Right hindlimb (tissue), 1 donor: ENCODE measurements around the gene AIG1.
"Not testable (repeated sequence)": the region's sequence is repeated elsewhere in the genome, so short reads cannot be mapped to it uniquely, and the experiment has no call there.

Experiments
- DNase-seq: peaks from one replicate; pipeline ENCODE4 v3.0.0-alpha.2; 2018

The AIG1 gene

DNA sequence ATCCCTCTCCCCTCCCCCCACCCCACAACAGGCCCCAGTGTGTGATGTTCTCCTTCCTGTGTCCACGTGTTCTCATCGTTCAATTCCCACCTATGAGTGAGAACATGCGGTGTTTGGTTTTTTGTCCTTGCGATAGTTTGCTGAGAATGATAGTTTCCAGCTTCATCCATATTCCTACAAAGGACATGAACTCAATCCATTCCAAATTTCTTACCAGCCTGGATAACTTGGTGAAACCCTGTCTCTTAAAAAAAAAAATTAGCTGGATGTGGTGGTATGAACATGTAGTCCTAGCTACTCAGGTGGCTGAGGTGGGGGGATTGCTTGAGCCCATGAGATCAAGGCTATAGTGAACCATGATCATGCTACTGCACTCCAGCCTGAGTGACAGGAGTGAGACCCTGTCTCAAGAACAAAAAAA is 107.7 kb downstream of the AIG1 start:
- DNase-seq: not testable (repeated sequence)

DNA sequence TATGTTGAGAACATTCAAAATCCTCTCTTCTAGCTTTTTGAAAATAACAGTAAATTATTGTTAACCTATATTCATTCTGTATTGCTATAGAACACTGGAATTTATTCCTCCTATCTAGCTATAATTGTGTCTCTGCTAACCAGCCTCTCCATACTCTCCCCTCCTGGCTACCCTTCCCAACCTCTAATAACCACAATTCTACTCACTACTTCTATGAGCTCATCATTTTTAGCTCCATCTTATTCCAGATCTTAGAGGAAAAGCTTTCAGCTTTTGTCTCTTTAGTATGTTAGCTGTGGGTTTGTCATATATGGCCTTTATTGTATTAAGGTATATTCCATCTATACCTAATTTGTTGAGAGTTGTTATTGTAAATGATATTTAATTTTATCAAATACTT is 108.8 kb downstream of the AIG1 start:
- no peak for DNase-seq

DNA sequence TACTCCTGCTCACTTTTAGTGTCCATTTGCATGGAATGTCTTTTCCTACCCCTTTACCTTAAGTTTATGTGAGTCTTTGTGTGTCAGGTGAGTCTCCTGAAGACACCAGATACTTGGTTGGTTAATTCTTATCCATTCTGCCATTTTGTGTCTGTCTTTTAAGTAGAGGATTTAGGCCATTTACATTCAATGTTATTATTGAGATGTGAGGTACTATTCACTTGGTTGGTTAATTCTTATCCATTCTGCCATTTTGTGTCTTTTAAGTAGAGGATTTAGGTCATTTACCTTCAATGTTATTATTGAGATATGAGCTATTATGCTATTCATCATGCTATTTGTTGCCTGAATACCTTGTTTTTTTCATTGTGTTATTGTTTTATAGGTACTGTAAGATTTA is 113.8 kb downstream of the AIG1 start:
- no peak for DNase-seq

DNA sequence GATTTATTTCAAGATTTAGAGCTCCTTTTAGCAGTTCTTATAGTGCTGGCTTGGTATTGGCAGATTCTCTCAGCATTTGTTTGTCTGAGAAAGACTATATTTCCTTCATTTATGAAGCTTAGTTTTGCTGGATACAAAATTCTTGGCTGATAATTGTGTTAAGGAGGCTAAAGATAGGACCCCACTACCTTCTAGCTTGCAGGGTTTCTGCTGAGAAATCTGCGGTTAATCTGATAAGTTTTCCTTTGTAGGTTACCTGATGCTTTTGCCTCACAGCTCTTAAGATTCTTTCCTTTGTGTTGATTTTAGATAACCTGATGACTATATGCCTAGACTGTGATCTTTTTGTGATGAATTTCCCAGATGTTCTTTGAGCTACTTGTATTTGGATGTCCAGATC is 114.3 kb downstream of the AIG1 start:
- DNase-seq: no peak

DNA sequence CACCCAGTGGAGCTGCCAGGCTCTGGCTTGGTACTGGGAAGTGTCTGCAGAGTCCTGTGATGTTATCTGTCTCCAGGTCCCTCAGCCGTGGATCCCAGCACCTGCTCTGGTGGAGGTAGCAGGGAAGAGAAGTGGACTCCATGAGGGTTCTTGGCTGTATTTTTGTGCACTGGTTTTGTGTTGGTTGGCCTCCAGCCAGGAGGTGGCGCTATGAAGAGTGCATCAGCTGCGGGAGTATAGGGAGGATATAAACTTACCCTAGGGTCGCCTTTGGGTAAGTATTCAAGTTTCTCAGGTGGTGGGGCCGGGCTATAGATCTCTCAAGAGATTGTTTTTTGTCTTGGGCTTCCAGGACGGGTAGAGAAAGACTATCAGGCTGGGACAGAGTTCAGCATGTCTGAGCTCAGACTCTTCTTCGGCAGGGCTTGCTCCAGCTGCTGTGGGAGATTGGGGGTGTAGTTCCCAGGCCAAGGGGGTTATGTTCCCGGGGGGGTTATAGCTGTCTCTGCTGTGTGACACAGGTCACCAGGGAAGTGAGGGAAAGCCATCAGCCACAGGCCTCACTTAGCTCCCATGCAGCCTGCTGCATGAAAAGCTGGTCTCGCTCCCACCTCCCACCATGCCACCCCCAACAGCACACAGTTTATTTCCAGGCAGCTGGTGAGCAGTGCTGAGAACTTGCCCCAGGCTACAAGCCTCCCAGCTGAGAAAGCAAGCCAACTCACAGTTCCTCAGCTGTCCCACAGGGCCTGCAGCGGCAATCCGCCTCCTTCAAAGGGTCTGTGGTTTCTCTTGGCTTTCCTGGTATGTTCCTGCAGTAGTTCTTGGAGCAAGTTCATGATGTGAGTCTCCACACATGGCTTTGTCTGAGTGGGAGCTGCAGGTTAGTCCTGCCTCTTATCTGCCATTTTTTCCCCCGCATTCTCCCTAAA is 115.7 kb downstream of the AIG1 start:
- no peak for DNase-seq

DNA sequence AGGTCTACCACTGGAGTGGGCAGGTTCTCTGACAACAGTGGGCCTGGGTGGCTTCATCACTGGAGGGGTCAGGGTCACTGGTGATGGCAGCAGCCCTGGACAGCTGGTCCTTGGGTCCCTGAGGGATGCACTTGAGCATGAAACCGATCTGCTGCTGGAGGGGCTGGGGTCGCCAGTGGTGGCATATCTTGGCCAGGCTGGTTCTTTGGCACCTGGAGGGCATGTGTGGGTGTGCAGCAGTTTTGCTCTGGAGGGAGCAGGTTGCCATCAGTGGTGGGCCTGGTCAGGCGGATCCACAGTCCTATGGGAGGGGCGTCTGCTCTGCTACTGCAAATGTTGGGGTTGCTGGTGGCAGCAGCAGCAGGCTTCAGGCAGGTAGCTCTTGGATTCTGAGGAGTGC is 117.0 kb downstream of the AIG1 start:
- DNase-seq: no peak

DNA sequence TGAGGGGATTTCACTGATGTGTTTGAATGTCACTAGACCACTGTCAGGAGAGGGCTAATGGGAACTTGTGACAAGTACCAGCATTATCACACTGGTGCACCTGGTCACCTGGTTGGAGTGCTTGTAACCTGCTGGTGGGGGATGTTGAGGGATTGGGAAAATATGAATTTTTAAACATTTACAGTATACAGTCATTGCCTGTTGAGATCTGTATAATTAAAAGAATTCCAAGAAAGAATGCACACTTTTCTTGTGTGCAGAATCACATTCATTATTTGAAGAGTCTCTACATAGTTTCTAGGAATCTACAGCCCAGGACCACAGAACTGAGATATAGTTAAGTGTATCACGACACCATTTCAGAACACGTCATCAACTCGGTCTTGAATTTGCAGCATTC is 118.4 kb downstream of the AIG1 start:
- no peak for DNase-seq

DNA sequence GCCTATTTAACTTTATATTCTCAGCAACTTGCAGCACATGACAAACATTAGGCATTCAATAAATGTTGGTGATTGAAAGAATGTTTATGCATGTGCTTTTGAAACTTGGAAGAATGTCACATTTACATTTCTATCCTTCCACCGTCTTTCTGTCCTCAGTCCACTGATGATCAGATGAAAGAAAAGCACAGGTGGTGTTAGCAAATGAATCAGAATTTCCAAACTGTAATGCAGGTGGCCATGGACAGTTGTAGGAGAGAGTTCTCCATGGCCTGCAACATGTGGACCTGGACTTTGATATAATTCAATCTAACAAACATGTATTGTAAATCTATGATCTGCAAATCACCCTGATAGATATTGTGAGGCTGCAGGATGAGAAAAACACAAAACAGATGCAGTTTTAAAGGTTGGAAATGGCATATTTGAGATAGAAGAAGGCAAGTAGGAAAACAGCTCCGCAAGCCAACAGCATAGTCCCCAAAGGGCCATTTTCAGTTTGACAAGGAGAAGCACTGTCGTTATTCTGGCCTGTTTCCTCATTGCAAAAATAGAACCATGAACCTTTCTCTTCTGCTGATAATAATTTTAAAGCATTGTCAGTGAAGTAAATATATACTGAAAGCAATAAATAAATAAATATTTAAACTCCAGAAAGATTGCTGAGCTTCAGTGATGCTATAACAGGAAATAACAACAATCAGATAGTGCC is 119.4 kb downstream of the AIG1 start:
- no peak for DNase-seq

DNA sequence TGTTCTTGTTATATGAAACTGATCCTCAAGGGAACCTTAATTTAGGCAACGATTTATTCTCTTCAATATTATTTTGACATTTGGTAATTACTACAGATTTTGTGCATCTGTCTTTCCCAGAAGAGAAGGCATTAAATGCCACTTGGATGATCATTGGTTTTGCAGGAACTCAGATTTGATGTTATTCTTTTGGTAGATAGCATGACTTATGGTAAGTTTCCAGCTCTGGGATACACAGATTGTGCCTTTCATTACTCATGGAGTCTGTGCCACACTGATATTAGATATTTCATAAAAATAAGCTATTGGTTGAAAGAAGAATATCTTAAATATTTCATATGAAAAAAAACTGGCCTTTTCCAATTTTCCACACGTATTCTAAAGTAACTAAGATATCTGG is 120.1 kb downstream of the AIG1 start:
- no peak for DNase-seq

DNA sequence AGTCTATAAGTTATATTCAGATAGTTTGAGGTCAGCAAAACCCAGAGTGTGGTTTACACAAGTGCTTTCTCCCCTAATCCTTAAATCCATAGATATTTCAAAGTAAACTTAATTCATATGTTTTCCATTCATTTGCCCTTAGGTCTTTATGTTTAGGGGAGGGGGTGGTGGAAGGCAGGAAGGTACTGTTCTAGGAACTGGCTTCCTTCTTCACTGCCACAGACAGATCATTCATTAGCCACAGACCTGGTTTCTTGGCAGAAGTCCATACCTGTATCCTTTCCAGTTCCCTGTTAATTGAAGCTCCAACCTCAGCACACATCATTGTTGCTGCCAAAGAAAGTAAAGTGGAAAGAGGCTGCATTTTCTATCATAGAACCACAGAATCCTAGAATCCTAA is 123.0 kb downstream of the AIG1 start:
- DNase-seq: no peak

- no peak for DNase-seq
Observed at GRCh38 chr6:143185288-143185687, 124.6 kb downstream of the AIG1 start.

DNA sequence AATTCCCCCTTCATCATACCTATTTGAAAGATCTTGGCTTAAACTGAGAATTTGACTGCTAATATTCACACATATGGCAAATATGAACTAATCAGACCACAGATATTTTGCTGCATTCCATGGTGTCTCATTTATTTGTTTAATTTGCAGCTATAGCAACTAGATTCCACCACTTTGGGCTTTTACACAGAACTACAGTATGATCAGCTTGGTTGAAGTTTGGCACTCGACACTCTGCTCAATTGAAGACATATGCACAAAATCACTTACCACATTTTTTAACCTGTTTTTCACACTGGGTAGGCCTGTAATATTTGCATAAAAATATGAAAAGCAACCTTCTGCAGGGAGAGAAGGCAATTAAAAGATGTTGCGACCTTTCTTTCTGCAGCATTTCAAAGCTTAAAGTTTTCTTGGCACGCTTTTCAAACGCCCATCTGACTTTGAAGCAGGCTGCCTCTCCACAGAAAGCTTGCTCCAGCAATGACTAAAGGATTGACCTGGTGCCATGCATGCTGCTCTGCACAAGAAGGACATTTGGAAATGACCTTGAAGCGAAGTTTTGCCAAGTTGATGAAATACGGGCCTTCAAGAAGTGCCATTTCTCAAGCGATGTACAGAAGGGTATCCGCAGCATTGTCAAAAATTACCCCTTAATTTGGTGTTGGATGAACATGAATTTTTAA is 126.7 kb downstream of the AIG1 start:
- DNase-seq: peak; percentile 64

DNA sequence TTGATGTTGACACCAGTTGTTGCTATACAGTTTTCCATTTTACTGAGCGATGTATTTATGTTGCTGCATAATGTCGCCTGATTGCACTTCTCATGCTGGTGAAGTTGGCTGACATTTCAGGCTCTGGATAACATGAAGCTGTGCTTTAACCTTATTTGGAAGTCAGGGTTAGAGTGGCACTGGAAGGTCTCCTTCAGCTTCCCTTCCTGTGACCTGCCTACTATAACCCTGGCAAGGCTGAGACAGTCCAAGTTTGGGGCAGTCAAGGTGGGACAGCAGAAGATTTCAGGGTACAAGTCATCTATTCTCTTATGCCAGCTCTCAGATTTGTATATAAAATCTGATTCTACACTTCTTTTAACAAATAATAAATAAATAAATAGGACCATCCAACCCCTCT is 127.6 kb downstream of the AIG1 start:
- no peak for DNase-seq

DNA sequence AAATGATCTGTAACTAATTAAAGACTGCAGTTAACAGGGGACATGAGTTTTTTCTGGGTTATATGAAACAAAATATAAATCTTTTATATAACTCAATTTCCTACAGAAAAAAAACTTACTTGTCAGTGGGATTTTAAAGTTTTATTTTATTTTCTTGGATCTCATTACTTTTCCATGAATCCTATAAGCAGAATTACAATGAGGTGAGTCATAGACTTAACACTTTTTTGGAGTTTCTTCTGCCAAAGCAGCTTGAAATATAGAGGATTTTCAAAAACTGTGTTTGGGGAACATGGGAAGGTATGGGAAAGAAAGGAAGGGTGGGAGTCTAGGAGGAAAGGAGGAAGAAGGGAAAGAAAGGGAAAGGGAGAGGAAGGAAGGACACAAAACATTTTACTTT is 130.7 kb downstream of the AIG1 start:
- DNase-seq: no peak

DNA sequence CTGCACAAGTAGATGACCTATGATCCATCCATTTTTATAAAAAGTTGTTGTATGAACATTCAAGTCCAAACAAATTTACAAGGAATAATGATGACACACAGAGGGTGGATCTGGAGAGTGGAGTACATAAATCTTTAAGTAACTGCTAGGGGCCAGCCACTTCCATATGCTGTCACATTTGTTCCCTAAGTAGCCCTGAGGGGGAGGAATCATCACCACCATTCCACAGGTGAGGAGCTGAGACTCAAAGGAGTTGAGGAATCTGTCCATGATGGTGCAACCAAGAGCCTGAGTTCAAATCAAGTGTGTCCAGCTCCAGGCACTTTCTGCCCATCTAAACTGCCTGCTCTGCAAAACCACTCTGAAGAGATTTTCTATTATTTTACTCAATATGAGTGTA is 132.1 kb downstream of the AIG1 start:
- DNase-seq: no peak

- no peak for DNase-seq
Observed at GRCh38 chr6:143193571-143194094, 132.9 kb downstream of the AIG1 start.

DNA sequence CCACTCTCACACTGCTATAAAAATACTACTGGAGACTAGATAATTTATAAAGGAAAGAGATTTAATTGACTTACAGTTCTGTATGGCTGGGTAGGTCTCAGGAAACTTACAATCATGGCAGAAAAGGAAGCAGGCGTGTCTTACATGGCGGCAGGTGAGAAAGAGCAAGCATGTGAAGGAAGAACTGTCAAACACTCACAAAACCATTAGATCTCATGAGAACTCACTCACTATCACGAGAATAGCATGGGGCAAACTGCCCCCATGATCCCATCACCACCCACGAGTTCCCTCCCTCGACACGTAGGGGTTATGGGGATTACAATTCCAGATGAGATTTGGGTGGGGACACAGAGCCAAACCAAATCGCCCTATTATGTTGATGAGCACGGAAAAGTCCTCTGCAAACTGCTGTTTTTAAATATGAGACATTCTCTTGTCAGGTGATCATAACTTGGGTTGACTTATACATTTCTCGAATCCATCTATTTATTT is 133.5 kb downstream of the AIG1 start:
- DNase-seq: no peak

DNA sequence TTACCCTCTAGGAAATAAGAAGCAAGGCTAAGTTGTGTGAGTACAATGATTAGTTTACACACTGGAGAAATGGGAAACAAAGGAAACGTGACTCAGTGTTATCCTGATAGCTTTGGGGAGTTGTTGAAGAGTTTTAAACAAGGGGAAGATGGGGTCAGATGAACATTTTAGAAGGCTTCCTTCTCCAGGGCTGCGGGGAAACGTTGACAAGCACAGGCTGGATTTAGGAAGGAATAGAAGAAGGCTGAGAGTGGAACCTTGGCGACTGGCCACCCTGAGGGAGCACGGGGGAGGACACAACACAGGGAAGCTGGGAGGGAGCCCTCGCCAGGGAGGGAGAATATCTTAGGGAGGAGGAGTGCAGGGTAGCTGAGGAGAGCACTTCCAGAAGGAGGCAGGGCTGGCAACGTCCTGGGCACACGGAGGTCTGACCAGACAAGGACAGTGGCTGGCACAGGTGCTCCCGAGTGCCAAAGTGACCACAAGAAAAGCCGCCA is 134.7 kb downstream of the AIG1 start:
- DNase-seq: peak; percentile 43

DNA sequence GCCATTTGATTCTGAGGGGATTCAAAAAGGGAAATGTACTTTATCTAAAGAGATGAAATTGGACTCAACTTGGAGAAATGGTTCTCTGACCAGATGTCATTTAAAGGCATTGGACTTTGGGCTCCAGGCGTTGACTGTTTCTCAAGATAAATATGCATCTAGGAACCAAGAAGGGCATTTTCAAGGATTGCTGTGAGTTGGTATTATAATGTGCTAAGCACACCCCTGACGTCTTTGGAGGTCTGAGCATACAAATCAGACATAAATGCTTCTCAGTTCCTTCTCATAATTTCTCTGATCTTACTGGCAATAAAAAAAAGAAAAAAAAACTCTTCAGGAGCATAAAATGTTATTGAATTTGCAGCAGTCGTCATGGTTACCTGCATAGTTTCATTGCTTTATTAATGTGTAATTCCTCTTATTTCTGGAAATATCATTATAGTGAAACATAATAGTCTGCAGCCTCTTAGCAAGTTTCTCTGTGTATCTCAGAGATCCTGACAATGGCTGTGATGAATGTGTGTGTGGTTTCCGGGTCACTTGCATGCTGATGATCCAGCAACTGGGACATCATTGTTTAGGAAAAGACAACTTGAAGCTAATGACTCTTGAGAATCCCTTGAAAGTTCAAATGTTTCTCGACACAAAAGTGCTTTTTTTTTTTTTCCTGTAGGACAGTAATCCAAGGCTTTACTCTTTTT is 136.0 kb downstream of the AIG1 start:
- peak; percentile 66 for DNase-seq

DNA sequence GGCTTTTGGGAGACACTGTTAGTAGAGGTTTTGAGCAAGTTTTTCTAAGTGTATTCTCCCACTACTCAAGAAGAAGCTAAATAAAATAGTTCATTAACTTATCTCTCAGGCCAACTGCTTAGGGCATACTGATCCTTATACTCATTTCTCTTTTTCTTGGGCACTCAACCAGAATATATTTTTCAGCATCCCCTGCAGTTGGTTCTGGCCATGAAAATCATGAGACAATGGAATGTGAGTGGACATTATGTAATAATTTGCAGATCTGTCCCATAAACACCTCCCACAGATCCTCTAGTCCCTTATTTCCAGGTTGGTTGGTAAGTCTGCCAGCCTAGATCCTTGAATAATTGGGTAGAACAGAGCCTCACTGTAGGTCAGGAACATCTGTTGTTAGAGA is 136.7 kb downstream of the AIG1 start:
- no peak for DNase-seq

- no peak for DNase-seq
Observed at GRCh38 chr6:143198312-143198711, 137.6 kb downstream of the AIG1 start.

GRCh38 chr6:143199291-143199690 is 138.6 kb downstream of the AIG1 start:
- DNase-seq: no peak
